ENCODE measurements around the gene ZSCAN5A. TPM values are rescaled to one million over a fixed set of nuclear protein-coding genes. Genes with fewer than 3 reads are reported as not detected.

The ZSCAN5A gene
- total RNA-seq, 2 donors from 2014 or later = 7.3 to 11.9 TPM

DNA sequence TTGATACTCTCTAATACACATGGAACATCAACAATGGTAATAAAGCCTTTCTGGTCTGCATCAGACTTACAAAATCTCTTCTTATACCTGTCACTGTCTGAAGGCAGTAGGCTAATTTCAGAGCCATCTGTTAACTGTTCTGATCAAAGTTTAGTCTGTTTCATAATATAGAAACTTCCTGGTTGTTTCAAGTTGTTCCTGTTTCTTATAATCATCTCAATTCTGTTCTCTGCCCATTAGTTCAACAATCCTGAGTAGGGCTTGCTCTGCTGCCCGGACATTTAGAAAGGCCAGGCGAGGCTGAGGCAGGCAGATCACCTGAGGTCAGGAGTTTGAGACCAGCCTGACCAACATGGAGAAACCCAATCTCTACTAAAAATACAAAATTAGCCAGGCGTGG is 5.4 kb upstream of the ZSCAN5A start:
- no peak overlapping the region for H3K4me3 ChIP-seq
- ATAC-seq (ENCODE audit: insufficient number of reproducible peaks, low FRiP score, low read depth) (no peak), DNase-seq (ENCODE audit: low spot score) (no peak)
- no peaks in the 10 kb centered on the region for H3K9me3 ChIP-seq
- no peaks in the 10 kb centered on the region for H3K27me3 ChIP-seq (replicated peaks; ENCODE audit: insufficient read depth)
- H3K36me3 ChIP-seq = no peaks in the 10 kb centered on the region
- TF ChIP-seq, protein P1, sequence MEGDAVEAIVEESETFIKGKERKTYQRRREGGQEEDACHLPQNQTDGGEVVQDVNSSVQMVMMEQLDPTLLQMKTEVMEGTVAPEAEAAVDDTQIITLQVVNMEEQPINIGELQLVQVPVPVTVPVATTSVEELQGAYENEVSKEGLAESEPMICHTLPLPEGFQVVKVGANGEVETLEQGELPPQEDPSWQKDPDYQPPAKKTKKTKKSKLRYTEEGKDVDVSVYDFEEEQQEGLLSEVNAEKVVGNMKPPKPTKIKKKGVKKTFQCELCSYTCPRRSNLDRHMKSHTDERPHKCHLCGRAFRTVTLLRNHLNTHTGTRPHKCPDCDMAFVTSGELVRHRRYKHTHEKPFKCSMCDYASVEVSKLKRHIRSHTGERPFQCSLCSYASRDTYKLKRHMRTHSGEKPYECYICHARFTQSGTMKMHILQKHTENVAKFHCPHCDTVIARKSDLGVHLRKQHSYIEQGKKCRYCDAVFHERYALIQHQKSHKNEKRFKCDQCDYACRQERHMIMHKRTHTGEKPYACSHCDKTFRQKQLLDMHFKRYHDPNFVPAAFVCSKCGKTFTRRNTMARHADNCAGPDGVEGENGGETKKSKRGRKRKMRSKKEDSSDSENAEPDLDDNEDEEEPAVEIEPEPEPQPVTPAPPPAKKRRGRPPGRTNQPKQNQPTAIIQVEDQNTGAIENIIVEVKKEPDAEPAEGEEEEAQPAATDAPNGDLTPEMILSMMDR (IDR thresholded peaks at IDR 0.05) = no peak
- H3K4me1 ChIP-seq (ENCODE audit: control insufficient read depth in 1 of 2, low read depth in 2 of 2) = peaks cover 0 to 7% of the 10 kb centered on the region in 2 donors
- H3K27ac ChIP-seq = no peak overlapping the region

DNA sequence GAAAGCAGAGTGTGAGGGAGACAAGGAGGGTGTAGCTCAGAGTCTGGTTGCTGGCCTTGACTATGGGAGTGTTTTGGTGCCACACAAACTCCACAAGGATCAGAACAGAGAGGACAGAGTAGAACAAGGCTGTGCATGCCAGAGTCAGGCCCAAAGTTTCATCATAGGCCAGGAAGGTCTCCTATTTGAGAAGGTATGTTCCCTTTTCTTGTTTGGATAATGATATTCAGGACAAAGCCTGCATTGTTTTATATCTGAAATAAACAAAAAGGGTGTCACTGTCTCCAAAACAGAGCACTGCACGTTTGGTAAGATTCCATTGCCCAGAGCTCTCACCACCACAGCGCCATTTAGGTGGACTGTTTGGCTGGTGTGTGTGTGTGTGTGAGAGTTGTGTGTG is 3.1 kb upstream of the ZSCAN5A start:
- DNase-seq (ENCODE audit: low spot score) = no peak
- Histone ChIP-seq H3K27me3 (replicated peaks; ENCODE audit: insufficient read depth) (no peaks in the 10 kb centered on the region), H3K9me3 (no peaks in the 10 kb centered on the region), H3K4me3 (no peak overlapping the region), H3K27ac (no peak overlapping the region), H3K36me3 (no peaks in the 10 kb centered on the region), H3K4me1 (ENCODE audit: control insufficient read depth in 1 of 2, low read depth in 2 of 2) (peaks cover 0 to 12% of the 10 kb centered on the region in 2 donors)
- no peak for ATAC-seq (ENCODE audit: insufficient number of reproducible peaks, low FRiP score, low read depth)
- TF ChIP-seq, protein P1 (IDR thresholded peaks at IDR 0.05) = no peak

DNA sequence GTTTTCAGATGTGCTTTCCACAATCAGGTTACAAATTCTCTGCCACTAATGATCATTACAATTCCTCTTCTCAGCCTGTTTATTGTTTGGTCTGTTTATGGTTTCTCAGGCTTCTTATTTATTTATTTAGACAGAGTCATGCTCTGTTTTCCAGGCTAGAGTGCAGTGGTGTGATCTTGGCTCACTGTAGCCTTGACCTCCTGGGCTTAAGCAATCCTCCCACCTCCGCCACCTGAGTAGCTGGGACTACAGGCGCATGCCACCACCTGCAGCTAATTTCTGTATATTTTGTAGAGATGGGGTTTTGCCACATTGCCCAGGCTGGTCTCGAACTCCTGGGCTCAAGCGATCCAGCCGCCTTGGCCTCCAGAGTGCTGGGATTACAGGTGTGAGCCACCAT is 2.1 kb upstream of the ZSCAN5A start:
- Histone ChIP-seq H3K9me3 (no peaks in the 10 kb centered on the region), H3K4me1 (ENCODE audit: control insufficient read depth in 1 of 2, low read depth in 2 of 2) (peaks cover 0 to 12% of the 10 kb centered on the region in 2 donors), H3K27me3 (replicated peaks; ENCODE audit: insufficient read depth) (no peaks in the 10 kb centered on the region), H3K27ac (no peak overlapping the region), H3K36me3 (no peaks in the 10 kb centered on the region), H3K4me3 (no peak overlapping the region)
- TF ChIP-seq, protein P1 (IDR thresholded peaks at IDR 0.05) = no peak
- DNase-seq (ENCODE audit: low spot score) (no peak), ATAC-seq (ENCODE audit: insufficient number of reproducible peaks, low FRiP score, low read depth) (no peak)

DNA sequence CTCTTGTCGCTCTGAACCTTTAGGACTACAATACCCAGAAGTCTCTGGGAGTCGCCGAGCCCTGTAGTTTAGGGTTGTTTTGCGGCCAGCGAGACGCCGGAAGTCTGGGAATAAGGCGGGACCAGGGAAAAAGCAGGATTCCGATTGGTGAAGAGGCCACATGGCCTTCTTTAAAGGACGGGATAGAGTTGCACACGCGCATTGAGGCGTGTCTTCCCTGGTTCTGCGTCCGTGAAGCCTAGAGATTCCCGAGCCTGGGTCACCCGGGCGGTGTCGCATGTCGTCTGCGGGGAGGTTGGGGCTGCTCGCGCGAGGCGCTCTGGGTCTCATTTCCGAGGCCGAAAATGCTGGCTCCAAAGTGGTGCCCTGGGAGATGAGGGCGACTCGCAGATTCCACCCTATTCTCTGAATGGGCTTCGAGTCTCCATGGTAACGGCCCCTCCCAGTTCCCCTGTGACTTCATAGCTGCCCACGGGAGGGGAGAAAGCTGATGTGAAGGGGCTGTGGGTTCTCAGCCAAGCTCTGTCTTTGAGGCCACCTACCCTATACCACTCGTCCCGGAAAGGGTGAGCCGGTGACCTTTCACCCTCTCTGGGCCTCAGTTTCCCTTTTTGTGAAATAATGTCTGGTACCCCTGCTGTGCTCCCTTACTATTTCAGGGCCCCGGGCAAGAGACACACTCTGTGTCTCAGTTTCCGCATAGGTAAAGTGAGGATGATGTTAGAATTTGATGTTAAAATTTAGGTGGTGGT is 614 bp upstream of the ZSCAN5A start:
- peak overlapping the region; percentile 73 for H3K4me3 ChIP-seq
- peaks cover 0 to 12% of the 10 kb centered on the region in 2 donors for H3K4me1 ChIP-seq (ENCODE audit: control insufficient read depth in 1 of 2, low read depth in 2 of 2)
- no peaks in the 10 kb centered on the region for H3K9me3 ChIP-seq
- no peaks in the 10 kb centered on the region for H3K36me3 ChIP-seq
- TF ChIP-seq, protein P1 (IDR thresholded peaks at IDR 0.05) = no peak
- ATAC-seq (ENCODE audit: insufficient number of reproducible peaks, low FRiP score, low read depth) (peak; percentile 99), DNase-seq (ENCODE audit: low spot score) (peak; percentile 81)
- H3K27me3 ChIP-seq (replicated peaks; ENCODE audit: insufficient read depth) = no peaks in the 10 kb centered on the region
- H3K27ac ChIP-seq = peak overlapping the region; percentile 89 to 96

DNA sequence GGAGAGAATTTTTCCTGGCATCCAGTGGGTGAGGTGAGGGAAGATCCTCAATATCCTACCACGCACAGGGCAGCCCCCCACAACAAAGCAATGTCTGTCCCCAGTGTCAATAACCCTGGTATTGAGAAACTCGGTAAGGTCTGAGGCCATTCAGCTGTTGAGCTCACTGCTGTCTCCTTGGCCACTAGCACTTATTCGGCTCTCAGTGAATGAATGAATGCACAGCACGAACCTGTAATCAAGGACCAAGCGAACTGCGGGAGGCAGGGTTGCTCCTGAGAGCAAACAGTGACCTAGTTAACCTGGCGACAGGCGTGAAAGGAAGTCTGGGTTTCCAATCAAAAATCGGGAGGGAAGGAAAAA is 640 bp downstream of the ZSCAN5A start:
- Histone ChIP-seq H3K9me3 (no peaks in the 10 kb centered on the region), H3K4me3 (peak overlapping the region; percentile 73), H3K27me3 (replicated peaks; ENCODE audit: insufficient read depth) (no peaks in the 10 kb centered on the region), H3K4me1 (ENCODE audit: control insufficient read depth in 1 of 2, low read depth in 2 of 2) (peaks cover 0 to 12% of the 10 kb centered on the region in 2 donors), H3K36me3 (no peaks in the 10 kb centered on the region), H3K27ac (peak overlapping the region; percentile 89 to 96)
- no peak for ATAC-seq (ENCODE audit: insufficient number of reproducible peaks, low FRiP score, low read depth)
- DNase-seq (ENCODE audit: low spot score) = no peak
- TF ChIP-seq, protein P1 (IDR thresholded peaks at IDR 0.05) = no peak
